Activated CD4-positive, alpha-beta memory T cell treated with anti-CD3 and anti-CD28 coated beads for 36 hours (primary cell): Measurements from ENCODE around the gene AMN1. TPM values are rescaled to one million over a fixed set of nuclear protein-coding genes. Genes with fewer than 3 reads are reported as not detected.

Experiments used
- CTCF ChIA-PET: fragments of 350-600 bp; sonication (Branson Sonifier 250); formaldehyde crosslinking; loops from one replicate; lab custom pipeline; 2021; ENCODE audit warnings: antibody characterized with exemption, inconsistent platforms; lab: Charles Lee
- POLR2A ChIA-PET: fragments of 350-600 bp; sonication (Branson Sonifier 250); formaldehyde crosslinking; loops from one replicate; lab custom pipeline; 2021; ENCODE audit warnings: antibody characterized with exemption; lab: Charles Lee
- DNase-seq: peaks from one replicate; pipeline ENCODE4 v3.0.0-alpha.2; 2020
- H3K27ac Mint-ChIP-seq: one replicate; pipeline ENCODE4 v1.8.0; 2021; ENCODE audit warnings: mixed read lengths
- H3K27me3 Mint-ChIP-seq: one replicate; pipeline ENCODE4 v1.8.0; 2021; ENCODE audit warnings: mixed read lengths
- H3K36me3 Mint-ChIP-seq: one replicate; pipeline ENCODE4 v1.8.0; 2021; ENCODE audit warnings: mixed read lengths
- H3K4me1 Mint-ChIP-seq: one replicate; pipeline ENCODE4 v1.8.0; 2021; ENCODE audit warnings: low read depth, mixed read lengths
- H3K4me3 Mint-ChIP-seq: one replicate; pipeline ENCODE4 v1.8.0; 2021; ENCODE audit warnings: mild to moderate bottlenecking, mixed read lengths
- H3K9me3 Mint-ChIP-seq: one replicate; pipeline ENCODE4 v1.8.0; 2021; ENCODE audit warnings: mixed read lengths
- intact Hi-C: fragments of 100-400 bp; cut with micrococcal nuclease; formaldehyde crosslinking; loops from one replicate; pipeline ENCODE4 v1.15.1; 2023
- total RNA-seq, 2 experiments: library from RNA; stranded (reverse); gene quantifications; one replicate each; pipeline ENCODE4 v1.2.3, GENCODE V29; 2021

Gene AMN1
- total RNA-seq, 2 experiments from 2014 or later: 3.2 to 4.7 TPM

DNA sequence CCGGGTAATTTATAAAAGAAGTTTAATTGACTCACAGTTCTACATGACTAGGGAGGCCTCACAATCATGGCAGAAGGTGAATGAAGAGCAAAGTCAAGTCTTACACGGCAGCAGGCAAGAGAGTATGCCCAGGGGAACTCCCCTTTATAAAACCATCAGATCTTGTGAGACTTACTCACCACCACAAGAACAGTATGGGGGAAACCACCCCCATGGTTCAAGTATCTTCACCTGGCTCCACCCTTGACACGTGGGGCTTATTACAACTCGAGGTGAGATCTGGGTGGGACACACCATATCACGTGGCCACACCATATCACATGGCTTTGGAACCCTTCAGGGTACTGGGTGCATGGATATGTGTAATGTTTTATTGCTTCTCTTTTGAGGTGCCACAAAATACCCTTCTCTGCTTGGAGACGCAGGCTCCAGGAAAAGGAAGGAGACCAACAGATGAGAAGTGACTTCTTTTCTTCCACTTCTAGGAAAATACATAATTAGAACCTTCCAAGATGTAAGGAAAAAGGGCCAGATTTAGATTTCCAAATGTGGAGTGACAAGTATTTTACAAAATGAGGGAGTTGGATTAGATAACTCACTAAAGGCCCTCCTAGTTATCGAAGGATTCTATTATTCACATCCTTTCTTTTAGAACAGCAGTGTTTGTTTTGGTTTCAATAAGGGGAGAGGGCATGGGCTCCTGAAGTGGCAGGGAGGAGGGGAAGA, 102.4 kb downstream of the AMN1 start:
- ChIA-PET POLR2A (no interaction called here), CTCF (no interaction called here)
- no peak for DNase-seq
- no peaks in the 10 kb centered on the region for H3K36me3 Mint-ChIP-seq
- no peak overlapping the region for H3K27ac Mint-ChIP-seq
- no peaks in the 10 kb centered on the region for H3K27me3 Mint-ChIP-seq
- peaks cover 3% of the 10 kb centered on the region for H3K9me3 Mint-ChIP-seq
- H3K4me3 Mint-ChIP-seq: no peak overlapping the region
- no peaks in the 10 kb centered on the region for H3K4me1 Mint-ChIP-seq
- intact Hi-C loops: no loop called here

DNA sequence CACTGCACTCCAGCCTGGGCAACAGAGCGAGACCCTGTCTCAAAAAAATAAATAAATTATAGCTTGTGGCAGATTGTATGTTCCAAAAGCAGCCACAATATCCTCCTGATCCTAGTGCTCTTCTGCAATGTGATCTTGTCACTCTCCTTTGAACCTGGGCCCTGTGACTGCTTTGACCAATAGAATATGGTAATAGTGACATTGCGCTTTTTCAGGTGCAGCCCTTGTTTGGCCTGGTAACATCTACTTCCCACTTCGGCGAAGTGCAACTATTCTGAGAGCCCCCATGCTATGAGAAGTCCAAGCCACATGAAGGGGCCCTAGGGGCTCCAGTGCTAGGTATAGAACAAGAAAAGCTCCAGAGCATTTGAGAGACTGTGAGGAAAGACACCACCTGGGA, 106.8 kb downstream of the AMN1 start:
- intact Hi-C loops: no loop called here
- Mint-ChIP-seq H3K4me3 (no peak overlapping the region), H3K9me3 (peaks cover 3% of the 10 kb centered on the region), H3K27me3 (no peaks in the 10 kb centered on the region), H3K27ac (no peak overlapping the region), H3K4me1 (no peaks in the 10 kb centered on the region), H3K36me3 (no peaks in the 10 kb centered on the region)
- POLR2A ChIA-PET: no interaction called here
- DNase-seq: no peak
- CTCF ChIA-PET: interaction anchor here (1.5 kb wide), 1 partner anchor 220 kb away, joined by 7 read pairs; no protein-coding TSS in a partner anchor

Other genes starting within 250 kb of the AMN1 start
- under 1 TPM; 0.10 to 0.17 TPM for gene DENND5B, start 137.9 kb downstream of the AMN1 start, total RNA-seq
- gene ETFBKMT, start 69.3 kb downstream of the AMN1 start, total RNA-seq: 1 to 10 TPM; 1.1 to 1.3 TPM
- gene RESF1, start 230.4 kb upstream of the AMN1 start, total RNA-seq: 10 to 100 TPM; 62.4 to 67.0 TPM